Measurements from ENCODE around the gene PARP16. TPM values are rescaled to one million over a fixed set of nuclear protein-coding genes. Genes with fewer than 3 reads are reported as not detected.

Gene PARP16
- total RNA-seq, 4 donors from 2014 or later, result 2.6 to 3.3 (median 3.0) TPM

DNA sequence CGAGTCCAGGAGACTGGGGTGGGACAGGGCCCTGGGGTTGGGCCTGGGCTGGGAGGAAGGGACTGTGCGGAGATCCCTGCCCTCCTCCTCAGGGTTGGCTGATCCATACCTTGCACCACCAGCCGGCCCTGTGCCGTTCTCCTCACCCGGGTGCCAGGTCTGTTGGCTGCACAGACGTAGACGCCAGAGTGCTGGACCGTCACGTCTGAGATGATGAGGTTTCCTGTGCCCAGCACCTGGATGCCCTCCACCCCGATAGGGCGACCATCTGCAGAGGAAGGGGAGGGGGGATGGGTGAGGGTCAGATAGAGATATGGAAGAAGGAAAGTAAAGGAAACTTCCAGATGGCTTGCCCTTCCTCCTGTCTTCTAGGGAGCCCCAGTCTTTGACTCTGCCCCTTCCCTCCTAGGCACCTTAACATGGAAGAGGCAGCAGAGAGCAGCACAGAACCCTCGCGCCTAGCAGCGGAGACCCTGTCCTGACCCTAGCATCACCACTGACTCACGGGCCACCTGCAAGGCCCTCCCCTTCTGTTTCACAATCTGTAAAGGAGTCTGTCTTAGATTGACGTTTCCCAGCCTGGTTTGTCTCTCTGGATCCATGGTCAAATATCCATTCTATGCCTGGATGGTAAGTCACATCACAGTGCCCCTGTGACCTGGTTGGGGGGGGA is 46.6 kb upstream of the PARP16 start:
- H3K27ac ChIP-seq, result no peak overlapping the region

DNA sequence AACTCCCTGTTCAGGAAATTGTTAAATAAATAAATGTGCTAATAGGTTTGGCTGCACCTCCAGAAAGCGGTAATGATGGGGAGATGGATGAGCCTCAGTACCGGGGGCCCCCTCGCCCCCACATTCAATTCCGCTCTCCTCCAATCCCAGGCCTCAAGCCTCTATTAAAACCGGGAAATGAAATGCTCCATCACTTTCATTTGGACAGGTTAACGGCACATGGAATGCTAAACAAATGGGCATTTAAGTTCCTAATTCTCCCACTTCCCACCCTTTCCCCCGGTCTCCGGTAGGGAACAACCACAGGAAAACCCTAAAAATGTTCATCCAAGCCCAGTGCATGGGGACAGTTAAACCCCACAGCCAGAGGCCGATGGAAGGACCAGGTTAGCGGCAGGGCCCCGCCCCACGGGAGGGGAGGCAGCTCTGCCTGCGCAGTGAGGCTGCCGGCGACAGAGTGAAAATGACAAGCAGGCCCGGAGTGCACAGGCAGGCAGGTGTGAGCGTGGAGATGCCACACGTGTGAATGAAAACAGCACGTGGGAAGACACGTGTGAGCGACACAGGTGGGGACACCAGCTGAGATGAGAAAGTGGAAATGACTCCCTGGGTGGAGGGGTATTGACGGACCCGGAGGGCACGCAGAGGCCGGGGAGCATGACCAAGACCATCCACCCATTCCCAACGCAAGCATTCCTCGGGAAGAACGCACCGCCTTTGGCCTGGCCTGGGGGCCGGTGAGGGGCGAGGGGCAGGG is 45.9 kb upstream of the PARP16 start:
- Histone ChIP-seq H3K9me3 (no peaks in the 10 kb centered on the region), H3K36me3 (no peaks in the 10 kb centered on the region), H3K27ac (no peak overlapping the region), H3K27me3 (no peaks in the 10 kb centered on the region), H3K4me1 (no peaks in the 10 kb centered on the region), H3K4me3 (no peak overlapping the region)
- DNase-seq (no peak), ATAC-seq (no peak)
- TF ChIP-seq POLR2A (IDR thresholded peaks at IDR 0.05), result no peak
- TF ChIP-seq, protein P1, sequence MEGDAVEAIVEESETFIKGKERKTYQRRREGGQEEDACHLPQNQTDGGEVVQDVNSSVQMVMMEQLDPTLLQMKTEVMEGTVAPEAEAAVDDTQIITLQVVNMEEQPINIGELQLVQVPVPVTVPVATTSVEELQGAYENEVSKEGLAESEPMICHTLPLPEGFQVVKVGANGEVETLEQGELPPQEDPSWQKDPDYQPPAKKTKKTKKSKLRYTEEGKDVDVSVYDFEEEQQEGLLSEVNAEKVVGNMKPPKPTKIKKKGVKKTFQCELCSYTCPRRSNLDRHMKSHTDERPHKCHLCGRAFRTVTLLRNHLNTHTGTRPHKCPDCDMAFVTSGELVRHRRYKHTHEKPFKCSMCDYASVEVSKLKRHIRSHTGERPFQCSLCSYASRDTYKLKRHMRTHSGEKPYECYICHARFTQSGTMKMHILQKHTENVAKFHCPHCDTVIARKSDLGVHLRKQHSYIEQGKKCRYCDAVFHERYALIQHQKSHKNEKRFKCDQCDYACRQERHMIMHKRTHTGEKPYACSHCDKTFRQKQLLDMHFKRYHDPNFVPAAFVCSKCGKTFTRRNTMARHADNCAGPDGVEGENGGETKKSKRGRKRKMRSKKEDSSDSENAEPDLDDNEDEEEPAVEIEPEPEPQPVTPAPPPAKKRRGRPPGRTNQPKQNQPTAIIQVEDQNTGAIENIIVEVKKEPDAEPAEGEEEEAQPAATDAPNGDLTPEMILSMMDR (IDR thresholded peaks at IDR 0.05 in 4 of 5, conservative IDR thresholded peaks at IDR 0.05 in 1 of 5), result no peak
- intact Hi-C loops (cut with DNase I; ENCODE audit: low total_unique reads), result no loop called here
- in situ Hi-C loops (cut with MboI; ENCODE audit: low sequenced_read_pairs in 4 of 4), result no loop called here

More for the DNA sequence above, 46.6 kb upstream of the PARP16 start:
- Histone ChIP-seq H3K4me1 (no peaks in the 10 kb centered on the region), H3K9me3 (no peaks in the 10 kb centered on the region), H3K27me3 (no peaks in the 10 kb centered on the region), H3K4me3 (no peak overlapping the region), H3K36me3 (no peaks in the 10 kb centered on the region)
- no peak for ATAC-seq
- no peak for DNase-seq
- intact Hi-C loops (cut with DNase I; ENCODE audit: low total_unique reads) (no loop called here), in situ Hi-C loops (cut with MboI; ENCODE audit: low sequenced_read_pairs in 4 of 4) (no loop called here)
- TF ChIP-seq POLR2A (IDR thresholded peaks at IDR 0.05), result no peak
- TF ChIP-seq, protein P1 (IDR thresholded peaks at IDR 0.05 in 4 of 5, conservative IDR thresholded peaks at IDR 0.05 in 1 of 5), result no peak

DNA sequence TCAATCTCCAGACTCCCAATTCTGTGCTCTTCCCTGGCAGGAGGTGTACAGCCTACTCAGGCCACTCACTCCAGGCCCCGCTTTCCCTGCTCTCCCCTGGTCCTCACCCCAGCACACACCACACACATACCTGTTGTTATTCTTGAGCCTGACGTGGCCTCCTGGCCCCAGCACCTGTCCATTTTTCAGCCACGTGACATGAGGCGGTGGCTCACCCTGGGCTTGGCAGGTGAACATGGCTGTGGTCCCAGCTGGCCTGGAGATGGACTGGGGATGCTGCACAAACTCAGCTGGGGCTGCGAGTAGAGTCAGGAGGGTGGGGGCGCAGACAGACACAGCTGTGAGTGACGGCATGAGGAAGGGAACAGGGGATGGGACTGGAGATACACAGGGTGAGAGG is 45.1 kb upstream of the PARP16 start:
- in situ Hi-C loops (cut with MboI; ENCODE audit: low sequenced_read_pairs in 4 of 4), result no loop called here

DNA sequence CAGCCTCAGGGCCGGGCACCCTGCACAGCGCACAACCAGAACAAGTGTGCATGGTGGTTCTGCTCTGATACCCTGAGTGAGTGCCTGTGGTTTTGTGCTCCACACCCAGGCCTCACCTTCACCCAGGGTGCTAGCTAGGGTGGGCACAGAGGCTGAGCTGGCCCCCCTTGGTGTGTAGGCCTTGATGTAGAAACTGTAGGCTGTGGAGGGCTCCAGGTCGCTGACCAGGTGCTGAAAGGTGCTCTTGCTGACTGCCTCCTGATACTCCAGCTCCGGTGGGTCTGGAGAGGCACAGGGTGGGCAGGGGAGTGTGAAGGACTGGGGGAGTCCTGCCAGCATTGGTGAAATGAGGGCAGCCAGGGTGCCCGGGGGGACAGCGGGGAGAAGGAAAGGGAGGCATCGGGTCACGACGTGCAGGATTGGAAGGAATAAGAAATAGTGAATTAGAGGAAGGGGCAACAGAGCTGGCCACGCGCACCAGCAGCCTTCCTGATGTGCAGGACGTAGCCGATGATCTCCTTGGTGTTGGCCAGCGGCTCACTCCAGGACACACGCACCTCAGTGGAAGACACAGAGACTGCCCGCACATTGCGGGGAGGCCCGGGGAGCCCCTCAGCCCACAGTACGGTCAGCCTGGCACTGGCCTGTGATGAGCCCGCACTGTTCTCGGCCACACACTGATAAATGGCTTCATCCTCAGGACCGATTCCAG is 44.4 kb upstream of the PARP16 start:
- ATAC-seq (no peak), DNase-seq (no peak)
- no peaks in the 10 kb centered on the region for H3K27me3 ChIP-seq
- H3K4me1 ChIP-seq, result no peaks in the 10 kb centered on the region
- no peak overlapping the region for H3K27ac ChIP-seq
- TF ChIP-seq POLR2A (IDR thresholded peaks at IDR 0.05), result no peak
- TF ChIP-seq, protein P1 (IDR thresholded peaks at IDR 0.05 in 4 of 5, conservative IDR thresholded peaks at IDR 0.05 in 1 of 5), result no peak
- no peaks in the 10 kb centered on the region for H3K36me3 ChIP-seq
- no peaks in the 10 kb centered on the region for H3K9me3 ChIP-seq
- intact Hi-C loops (cut with DNase I; ENCODE audit: low total_unique reads) (no loop called here), in situ Hi-C loops (cut with MboI; ENCODE audit: low sequenced_read_pairs in 4 of 4) (no loop called here)
- no peak overlapping the region for H3K4me3 ChIP-seq

More for the DNA sequence above, 45.1 kb upstream of the PARP16 start:
- no peak overlapping the region for H3K27ac ChIP-seq
- DNase-seq (no peak), ATAC-seq (no peak)
- no peaks in the 10 kb centered on the region for H3K4me1 ChIP-seq
- no peak for TF ChIP-seq POLR2A (IDR thresholded peaks at IDR 0.05)
- TF ChIP-seq, protein P1 (IDR thresholded peaks at IDR 0.05 in 4 of 5, conservative IDR thresholded peaks at IDR 0.05 in 1 of 5), result no peak
- no peaks in the 10 kb centered on the region for H3K9me3 ChIP-seq
- no peaks in the 10 kb centered on the region for H3K27me3 ChIP-seq
- no peak overlapping the region for H3K4me3 ChIP-seq
- H3K36me3 ChIP-seq, result no peaks in the 10 kb centered on the region
- intact Hi-C loops (cut with DNase I; ENCODE audit: low total_unique reads), result no loop called here
